GM23338 (cell line): ENCODE measurements around the gene FAM171A1. TPM values are rescaled to one million over a fixed set of nuclear protein-coding genes. Genes with fewer than 3 reads are reported as not detected.

ENCODE experiments used
- ATAC-seq: fragments of 200-7000 bp; cut with Tn5 transposase; 3 replicates; pipeline ENCODE4 v1.9.1; 2020
- DNase-seq: peaks from one replicate; pipeline ENCODE4 v3.0.0-alpha.2; 2015; ENCODE audit warnings: low spot score
- H2AFZ ChIP-seq: fragments of 200-600 bp; sonication (generic); 2 replicates; pipeline ENCODE4 v1.8.0; 2016; ENCODE audit warnings: antibody characterized with exemption, mild to moderate bottlenecking, moderate library complexity
- H3F3A ChIP-seq: fragments of 200-600 bp; sonication (generic); replicated peaks from 2 replicates; pipeline ENCODE4 v1.8.0; 2017; ENCODE audit warnings: antibody characterized with exemption, mixed run types, low read depth
- H3K27ac ChIP-seq: fragments of 200-600 bp; sonication (generic); 2 replicates; pipeline ENCODE4 v1.6.1; 2016; ENCODE audit warnings: low read depth
- H3K27me3 ChIP-seq: fragments of 200-600 bp; sonication (generic); 2 replicates; pipeline ENCODE4 v1.8.0; 2016; ENCODE audit warnings: mild to moderate bottlenecking, mixed run types, moderate library complexity; ENCODE audit not compliant: insufficient read depth
- H3K36me3 ChIP-seq: fragments of 200-600 bp; sonication (generic); 2 replicates; pipeline ENCODE4 v1.8.0; 2016; ENCODE audit warnings: mild to moderate bottlenecking; ENCODE audit not compliant: insufficient read depth
- H3K4me1 ChIP-seq: fragments of 200-600 bp; sonication (generic); 2 replicates; pipeline ENCODE4 v1.8.0; 2016; ENCODE audit warnings: mild to moderate bottlenecking, moderate library complexity; ENCODE audit not compliant: insufficient read depth
- H3K4me2 ChIP-seq: fragments of 200-600 bp; sonication (generic); 2 replicates; pipeline ENCODE4 v1.7.1; 2017; ENCODE audit warnings: mixed run types
- H3K4me3 ChIP-seq: fragments of 200-600 bp; sonication (generic); 2 replicates; pipeline ENCODE4 v1.6.1; 2016; ENCODE audit warnings: mixed run types
- H3K79me2 ChIP-seq: fragments of 200-600 bp; sonication (generic); replicated peaks from 2 replicates; pipeline ENCODE4 v1.8.0; 2017; ENCODE audit warnings: mild to moderate bottlenecking; ENCODE audit not compliant: insufficient read depth
- H3K9me2 ChIP-seq: fragments of 200-600 bp; sonication (generic); 2 replicates; pipeline ENCODE4 v1.8.0; 2017; ENCODE audit not compliant: insufficient read depth
- H4K20me1 ChIP-seq: fragments of 200-600 bp; sonication (generic); replicated peaks from 2 replicates; pipeline ENCODE4 v1.8.0; 2017; ENCODE audit warnings: mild to moderate bottlenecking; ENCODE audit not compliant: insufficient read depth
- H3K27ac Mint-ChIP-seq: 2 replicates; pipeline ENCODE4 v1.8.0; 2020; ENCODE audit warnings: inconsistent platforms, mild to moderate bottlenecking, moderate library complexity, mixed read lengths
- H3K27me3 Mint-ChIP-seq: 3 replicates; pipeline ENCODE4 v1.8.0; 2022; ENCODE audit warnings: low read depth, mild to moderate bottlenecking, moderate library complexity, mixed read lengths, inconsistent platforms; ENCODE audit not compliant: insufficient read depth, poor library complexity
- H3K36me3 Mint-ChIP-seq: 3 replicates; pipeline ENCODE4 v1.8.0; 2021; ENCODE audit warnings: low read depth, mild to moderate bottlenecking, inconsistent platforms, moderate library complexity, mixed read lengths
- H3K4me1 Mint-ChIP-seq: 3 replicates; pipeline ENCODE4 v1.8.0; 2020; ENCODE audit warnings: mild to moderate bottlenecking, inconsistent platforms, mixed read lengths
- H3K4me3 Mint-ChIP-seq: 3 replicates; pipeline ENCODE4 v1.8.0; 2021; ENCODE audit warnings: moderate library complexity, mild to moderate bottlenecking, inconsistent platforms, mixed read lengths
- H3K9me3 Mint-ChIP-seq: 3 replicates; pipeline ENCODE4 v1.8.0; 2020; ENCODE audit warnings: moderate library complexity, mild to moderate bottlenecking, inconsistent platforms, mixed read lengths
- CREB1 ChIP-seq: fragments of 250-450 bp; sonication (Bioruptor Pico); IDR thresholded peaks from 2 replicates; pipeline ENCODE4 v1.5.0; 2020; ENCODE audit warnings: low read depth, mild to moderate bottlenecking, moderate library complexity
- ETS1 ChIP-seq: IDR thresholded peaks from 2 replicates; pipeline ENCODE4 v1.6.1; 2016; ENCODE audit warnings: antibody characterized with exemption
- EZH2 ChIP-seq: fragments of 200-600 bp; sonication (generic); IDR thresholded peaks from one replicate; pipeline ENCODE4 v1.8.0; 2017; ENCODE audit warnings: antibody characterized with exemption, mild to moderate bottlenecking, low read depth; ENCODE audit not compliant: unreplicated experiment
- EZH2phosphoT487 ChIP-seq: fragments of 200-600 bp; sonication (generic); IDR thresholded peaks from one replicate; pipeline ENCODE4 v1.8.1; 2018; ENCODE audit warnings: antibody characterized with exemption; ENCODE audit not compliant: unreplicated experiment
- JUNB ChIP-seq: IDR thresholded peaks from one replicate; pipeline ENCODE4 v1.6.1; 2016; ENCODE audit warnings: antibody characterized with exemption; ENCODE audit not compliant: unreplicated experiment
- NANOG ChIP-seq: IDR thresholded peaks from 2 replicates; pipeline ENCODE4 v1.6.1; 2016; ENCODE audit warnings: antibody characterized with exemption, borderline replicate concordance
- STAT1 ChIP-seq: IDR thresholded peaks from one replicate; pipeline ENCODE4 v1.6.1; 2016; ENCODE audit warnings: antibody characterized with exemption; ENCODE audit not compliant: unreplicated experiment
- ZNF331 ChIP-seq: fragments of 250-450 bp; sonication (Bioruptor Pico); IDR thresholded peaks from 2 replicates; pipeline ENCODE4 v1.5.0; 2020; ENCODE audit warnings: low read depth, mild to moderate bottlenecking, moderate library complexity
- ZNF462 ChIP-seq: fragments of 250-450 bp; sonication (Bioruptor Pico); IDR thresholded peaks from 2 replicates; pipeline ENCODE4 v1.5.0; 2020; ENCODE audit warnings: mild to moderate bottlenecking, moderate library complexity
- polyA plus RNA-seq: library from polyadenylated mRNA; unstranded; fragments of >200 nt; fragmentation: Nextera tagmentation; extraction: Ambion mirVana; gene quantifications from 2 replicates; pipeline ENCODE4 v1.2.1, GENCODE V29; 2016
- total RNA-seq: library from RNA; depleted of rRNA; stranded (reverse); fragments of >200 nt; shearing (Covaris generic); gene quantifications from 2 replicates; pipeline ENCODE4 v1.2.3, GENCODE V29; 2014

Gene FAM171A1
- total and polyA plus RNA-seq, 2 experiments from 2014 or later = 11.3 to 32.2 TPM

- no peak for TF ChIP-seq ZNF462 (CRISPR knock-in tag)
- TF ChIP-seq ETS1 = no peak
- TF ChIP-seq EZH2phosphoT487 = no peak
- no peak for TF ChIP-seq JUNB
These were observed 142.7 kb downstream of the FAM171A1 start (continued) for GRCh38 chr10:15228426-15228825.

GRCh38 chr10:15227611-15228372, 143.3 kb downstream of the FAM171A1 start:
- DNase-seq = no peak
- H3K27ac ChIP-seq = no peak overlapping the region
- H3K9me2 ChIP-seq = no peaks in the 10 kb centered on the region
- no peaks in the 10 kb centered on the region for H4K20me1 ChIP-seq
- H3K79me2 ChIP-seq = no peaks in the 10 kb centered on the region
- Mint-ChIP-seq H3K4me3 (no peak overlapping the region), H3K9me3 (peaks cover 3% of the 10 kb centered on the region; the same call in 1 of the 3 replicates), H3K27ac (no peak overlapping the region), H3K27me3 (peaks cover 9% of the 10 kb centered on the region), H3K4me1 (no peaks in the 10 kb centered on the region), H3K36me3 (peaks cover 18% of the 10 kb centered on the region; the same call in 2 of the 3 replicates)
- no peaks in the 10 kb centered on the region for H3K36me3 ChIP-seq
- no peak overlapping the region for H3K4me2 ChIP-seq
- ATAC-seq = no peak
- no peaks in the 10 kb centered on the region for H3F3A ChIP-seq
- H3K27me3 ChIP-seq = no peaks in the 10 kb centered on the region
- H3K4me3 ChIP-seq = no peak overlapping the region
- no peak overlapping the region for H2AFZ ChIP-seq
- H3K4me1 ChIP-seq = no peaks in the 10 kb centered on the region
- TF ChIP-seq STAT1 (no peak), NANOG (no peak), ZNF331 (CRISPR knock-in tag) (no peak), CREB1 (no peak), EZH2 (no peak)
